HepG2 (cell line): ENCODE data around the gene CPED1. TPM values are rescaled to one million over a fixed set of nuclear protein-coding genes. Genes with fewer than 3 reads are reported as not detected.

Experiments used
- ATAC-seq: fragments of 200-7000 bp; cut with Tn5 transposase; 3 replicates; pipeline ENCODE4 v1.9.1; 2020; ENCODE audit warnings: mild to moderate bottlenecking, moderate library complexity
- BruUV-seq: library from RNA; stranded (reverse); fragments of 400-500 nt; replicated peaks from 2 replicates; lab custom pipeline; 2021; lab: Mats Ljungman, UMichigan
- CTCF ChIA-PET: fragments of 300-600 bp; formaldehyde crosslinking; extraction: SDS; loops from one replicate; lab custom pipeline; 2021; ENCODE audit warnings: low total read pairs, inconsistent platforms, low intra/inter-chr PET ratio; lab: Yijun Ruan, JAX
- POLR2A ChIA-PET: fragments of 350-600 bp; sonication (Branson Sonifier 250); formaldehyde crosslinking; loops from one replicate; lab custom pipeline; 2020; ENCODE audit warnings: antibody characterized with exemption, inconsistent platforms; lab: Yijun Ruan, JAX
- DNase-seq: peaks from one replicate; pipeline ENCODE4 v3.0.0-alpha.2; 2015; ENCODE audit warnings: low spot score
- FAIRE-seq: peaks from 3 replicates; lab custom pipeline; 2011; peaks lifted over from hg19 to GRCh38; lab: Jason Lieb, UNC
- H2AFZ ChIP-seq: one replicate; pipeline ENCODE4 v1.6.1; 2011; ENCODE audit warnings: low read length, inconsistent platforms
- H3K27ac ChIP-seq: fragments of 300-600 bp; 3 replicates; pipeline ENCODE4 v1.8.0; 2011; ENCODE audit warnings: mixed run types, mild to moderate bottlenecking, mixed read lengths, low read length, inconsistent platforms; ENCODE audit not compliant: insufficient read depth; ENCODE audit errors: extremely low read length
- H3K27me3 ChIP-seq, 2 experiments: fragments of 200-600 bp in 1 of 2; 2 replicates in 1 of 2; 3 replicates in 1 of 2; pipeline versions ENCODE4 v1.6.0 to v1.8.0; 2011; ENCODE audit warnings: low read length in 2 of 2, mild to moderate bottlenecking in 2 of 2, moderate library complexity in 2 of 2, inconsistent platforms in 1 of 2; ENCODE audit not compliant: insufficient read depth in 2 of 2, control insufficient read depth in 1 of 2
- H3K36me3 ChIP-seq, 2 experiments: fragments of 200-600 bp in 1 of 2; replicated peaks in 1 of 2; 2 replicates in 1 of 2; 3 replicates in 1 of 2; pipeline versions ENCODE4 v1.5.1 to v1.8.0; 2011; ENCODE audit warnings: low read length in 2 of 2, inconsistent platforms in 1 of 2; ENCODE audit not compliant: insufficient read depth in 2 of 2, control insufficient read depth in 1 of 2
- H3K4me1 ChIP-seq: 2 replicates; pipeline ENCODE4 v1.5.1; 2012; ENCODE audit warnings: low read length, inconsistent platforms; ENCODE audit not compliant: insufficient read depth
- H3K4me2 ChIP-seq: 2 replicates; pipeline ENCODE4 v1.6.0; 2011; ENCODE audit warnings: low read depth, low read length, inconsistent platforms
- H3K4me3 ChIP-seq, 3 experiments: fragments of 200-600 bp in 1 of 3; sonication (generic), shearing (Covaris generic) in 1 of 3; replicated peaks in 1 of 3; 2 replicates each; pipeline ENCODE4 v1.5.1; 2011 to 2016; ENCODE audit warnings: low read length in 3 of 3, inconsistent platforms in 2 of 3, low read depth in 2 of 3, mild to moderate bottlenecking in 2 of 3, control low read depth in 1 of 3, mixed read lengths in 1 of 3; ENCODE audit not compliant: insufficient read depth in 1 of 3
- H3K79me2 ChIP-seq: one replicate; pipeline ENCODE4 v1.6.1; 2011; ENCODE audit warnings: low read length, inconsistent platforms; ENCODE audit not compliant: insufficient read depth
- H3K9ac ChIP-seq: 2 replicates; pipeline ENCODE4 v1.6.0; 2011; ENCODE audit warnings: mild to moderate bottlenecking, low read depth, low read length, inconsistent platforms; ENCODE audit not compliant: insufficient read depth
- H3K9me3 ChIP-seq: 2 replicates; pipeline ENCODE4 v1.5.1; 2012; ENCODE audit warnings: mild to moderate bottlenecking, low read length
- H4K20me1 ChIP-seq: 2 replicates; pipeline ENCODE4 v1.6.0; 2011; ENCODE audit warnings: inconsistent platforms, mild to moderate bottlenecking, low read length, moderate library complexity; ENCODE audit not compliant: insufficient read depth
- KDM3A ChIP-seq: IDR thresholded peaks from 2 replicates; pipeline ENCODE4 v1.6.1; 2018; ENCODE audit warnings: low read depth, missing compliant biosample characterization
- KDM5B ChIP-seq: sonication (generic); formaldehyde crosslinking; IDR thresholded peaks from 2 replicates; pipeline ENCODE4 v1.4.0; 2020; ENCODE audit warnings: missing genetic modification reagents, mild to moderate bottlenecking, borderline replicate concordance
- REPIN1 ChIP-seq: sonication (generic); formaldehyde crosslinking; IDR thresholded peaks from 2 replicates; pipeline ENCODE4 v1.8.0; 2022; ENCODE audit warnings: missing genetic modification reagents, low read depth, mild to moderate bottlenecking, borderline replicate concordance
- STAG1 ChIP-seq: sonication (generic); formaldehyde crosslinking; IDR thresholded peaks from 2 replicates; pipeline ENCODE4 v1.4.0; 2020; ENCODE audit warnings: missing genetic modification reagents
- ZNF17 ChIP-seq: sonication (generic); formaldehyde crosslinking; IDR thresholded peaks from 2 replicates; pipeline ENCODE4 v1.5.0; 2020; ENCODE audit warnings: mild to moderate bottlenecking, missing genetic modification reagents
- ZNF235 ChIP-seq: sonication (generic); formaldehyde crosslinking; IDR thresholded peaks from 2 replicates; pipeline ENCODE4 v1.8.1; 2023; ENCODE audit warnings: mild to moderate bottlenecking, missing genetic modification reagents, borderline replicate concordance
- ZNF484 ChIP-seq: sonication (generic); formaldehyde crosslinking; IDR thresholded peaks from 2 replicates; pipeline ENCODE4 v1.5.1; 2020; ENCODE audit warnings: mild to moderate bottlenecking, low read depth, missing genetic modification reagents, borderline replicate concordance
- ZNF781 ChIP-seq: sonication (generic); formaldehyde crosslinking; IDR thresholded peaks from 2 replicates; pipeline ENCODE4 v1.5.1; 2020; ENCODE audit warnings: borderline replicate concordance, mild to moderate bottlenecking, missing genetic modification reagents; ENCODE audit errors: not compliant biosample characterization
- WGBS: methylation state at CpG from one replicate; pipeline ENCODE4 v1.1.6; 2017; ENCODE audit warnings: low lambda C conversion rate; 5-methylcytosine and 5-hydroxymethylcytosine counted together
- in situ Hi-C: cut with HindIII; loops from 2 replicates; pipeline ENCODE4 v1.10.0; 2017; ENCODE audit warnings: low pct_unique_long_range_greater_than_20kb; ENCODE audit not compliant: extremely low pct_ligation_motif_present
- intact Hi-C: fragments of 100-400 bp; cut with micrococcal nuclease; formaldehyde crosslinking; loops from one replicate; pipeline ENCODE4 v1.10.0; 2022; ENCODE audit not compliant: unreplicated experiment
- polyA plus RNA-seq, 8 experiments: library from polyadenylated mRNA; depleted of rRNA in 3 of 8; stranded (reverse) in 7 of 8; unstranded in 1 of 8; fragments of >200 nt; fragmentation: Illumina TruSeq in 4 of 8; extraction: Trizol in 4 of 8; gene quantifications; 2 replicates each; pipeline versions ENCODE4 v1.2.1 to v1.2.3, GENCODE V29; 2011 to 2016; ENCODE audit warnings: low read depth in 4 of 8, missing spikeins in 1 of 8, mixed read lengths in 1 of 8; ENCODE audit not compliant: insufficient read depth in 1 of 8
- total RNA-seq, 5 experiments: library from RNA; depleted of rRNA; stranded (reverse); fragments of >200 nt; fragmentation: Illumina TruSeq; extraction: Trizol; gene quantifications; 2 replicates each; pipeline ENCODE4 v1.2.3, GENCODE V29; 2016; ENCODE audit warnings: low read depth in 1 of 5
- TF ChIP-seq, protein P1 (sequence below): sonication (generic); formaldehyde crosslinking; IDR thresholded peaks from 2 replicates; pipeline ENCODE4 v1.5.0; 2020; ENCODE audit warnings: missing genetic modification reagents, mild to moderate bottlenecking, borderline replicate concordance
- TF ChIP-seq, protein P2 (sequence below): sonication (generic); formaldehyde crosslinking; IDR thresholded peaks from 2 replicates; pipeline ENCODE4 v1.9.0; 2021; ENCODE audit warnings: mild to moderate bottlenecking, missing genetic modification reagents
- TF ChIP-seq, protein P3 (sequence below): fragments of 450-650 bp; IDR thresholded peaks from 2 replicates; pipeline ENCODE4 v1.6.1; 2017; ENCODE audit warnings: mild to moderate bottlenecking

The CPED1 gene
- total and polyA plus RNA-seq, 2 of the 13 experiments (the other 11 are each of a cell fraction or from before 2014, with no cell fraction given) = 11.5 to 27.0 TPM

GRCh38 chr7:120947980-120948379, 40.5 kb upstream of the CPED1 start (continued):
- TF ChIP-seq, protein P1, sequence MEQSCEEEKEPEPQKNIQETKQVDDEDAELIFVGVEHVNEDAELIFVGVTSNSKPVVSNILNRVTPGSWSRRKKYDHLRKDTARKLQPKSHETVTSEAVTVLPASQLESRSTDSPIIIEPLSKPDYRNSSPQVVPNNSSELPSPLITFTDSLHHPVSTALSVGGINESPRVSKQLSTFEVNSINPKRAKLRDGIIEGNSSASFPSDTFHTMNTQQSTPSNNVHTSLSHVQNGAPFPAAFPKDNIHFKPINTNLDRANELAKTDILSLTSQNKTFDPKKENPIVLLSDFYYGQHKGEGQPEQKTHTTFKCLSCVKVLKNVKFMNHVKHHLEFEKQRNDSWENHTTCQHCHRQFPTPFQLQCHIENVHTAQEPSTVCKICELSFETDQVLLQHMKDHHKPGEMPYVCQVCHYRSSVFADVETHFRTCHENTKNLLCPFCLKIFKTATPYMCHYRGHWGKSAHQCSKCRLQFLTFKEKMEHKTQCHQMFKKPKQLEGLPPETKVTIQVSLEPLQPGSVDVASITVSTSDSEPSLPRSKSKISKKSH = no peak

GRCh38 chr7:120949393-120949911, 39.1 kb upstream of the CPED1 start:
- ChIA-PET CTCF (no interaction called here), POLR2A (no interaction called here)
- no peaks in the 10 kb centered on the region for H3K27me3 ChIP-seq
- no peaks in the 10 kb centered on the region; the same call in 1 of the 2 replicates for H4K20me1 ChIP-seq
- peak overlapping the region; percentile 61 to 91 (median 68) for H3K4me3 ChIP-seq
- FAIRE-seq (no peak), ATAC-seq (no peak), DNase-seq (no peak)
- peak overlapping the region; percentile 66 for H3K9ac ChIP-seq
- no peaks in the 10 kb centered on the region for H3K9me3 ChIP-seq
- peak overlapping the region; percentile 94 for H2AFZ ChIP-seq
- peaks cover 19% of the 10 kb centered on the region for H3K4me1 ChIP-seq
- intact Hi-C loops = no loop called here
- 32% methylated on average over 8 of the region's 8 CpGs for WGBS
- H3K4me2 ChIP-seq = peak overlapping the region; percentile 77
- H3K36me3 ChIP-seq = peaks cover 0 to 10% of the 10 kb centered on the region in 2 experiments; a peak in 3 of 5 replicates
- H3K27ac ChIP-seq = no peak overlapping the region
- in situ Hi-C loops = no loop called here
- H3K79me2 ChIP-seq = peaks cover 12% of the 10 kb centered on the region
- no TSS peak for BruUV-seq
- TF ChIP-seq ZNF17 (no peak), ZNF781 (no peak), ZNF235 (CRISPR knock-in tag) (no peak), KDM3A (no peak), STAG1 (CRISPR knock-in tag) (no peak), REPIN1 (no peak), KDM5B (CRISPR knock-in tag) (no peak), ZNF484 (CRISPR knock-in tag) (no peak)
- TF ChIP-seq, protein P2, sequence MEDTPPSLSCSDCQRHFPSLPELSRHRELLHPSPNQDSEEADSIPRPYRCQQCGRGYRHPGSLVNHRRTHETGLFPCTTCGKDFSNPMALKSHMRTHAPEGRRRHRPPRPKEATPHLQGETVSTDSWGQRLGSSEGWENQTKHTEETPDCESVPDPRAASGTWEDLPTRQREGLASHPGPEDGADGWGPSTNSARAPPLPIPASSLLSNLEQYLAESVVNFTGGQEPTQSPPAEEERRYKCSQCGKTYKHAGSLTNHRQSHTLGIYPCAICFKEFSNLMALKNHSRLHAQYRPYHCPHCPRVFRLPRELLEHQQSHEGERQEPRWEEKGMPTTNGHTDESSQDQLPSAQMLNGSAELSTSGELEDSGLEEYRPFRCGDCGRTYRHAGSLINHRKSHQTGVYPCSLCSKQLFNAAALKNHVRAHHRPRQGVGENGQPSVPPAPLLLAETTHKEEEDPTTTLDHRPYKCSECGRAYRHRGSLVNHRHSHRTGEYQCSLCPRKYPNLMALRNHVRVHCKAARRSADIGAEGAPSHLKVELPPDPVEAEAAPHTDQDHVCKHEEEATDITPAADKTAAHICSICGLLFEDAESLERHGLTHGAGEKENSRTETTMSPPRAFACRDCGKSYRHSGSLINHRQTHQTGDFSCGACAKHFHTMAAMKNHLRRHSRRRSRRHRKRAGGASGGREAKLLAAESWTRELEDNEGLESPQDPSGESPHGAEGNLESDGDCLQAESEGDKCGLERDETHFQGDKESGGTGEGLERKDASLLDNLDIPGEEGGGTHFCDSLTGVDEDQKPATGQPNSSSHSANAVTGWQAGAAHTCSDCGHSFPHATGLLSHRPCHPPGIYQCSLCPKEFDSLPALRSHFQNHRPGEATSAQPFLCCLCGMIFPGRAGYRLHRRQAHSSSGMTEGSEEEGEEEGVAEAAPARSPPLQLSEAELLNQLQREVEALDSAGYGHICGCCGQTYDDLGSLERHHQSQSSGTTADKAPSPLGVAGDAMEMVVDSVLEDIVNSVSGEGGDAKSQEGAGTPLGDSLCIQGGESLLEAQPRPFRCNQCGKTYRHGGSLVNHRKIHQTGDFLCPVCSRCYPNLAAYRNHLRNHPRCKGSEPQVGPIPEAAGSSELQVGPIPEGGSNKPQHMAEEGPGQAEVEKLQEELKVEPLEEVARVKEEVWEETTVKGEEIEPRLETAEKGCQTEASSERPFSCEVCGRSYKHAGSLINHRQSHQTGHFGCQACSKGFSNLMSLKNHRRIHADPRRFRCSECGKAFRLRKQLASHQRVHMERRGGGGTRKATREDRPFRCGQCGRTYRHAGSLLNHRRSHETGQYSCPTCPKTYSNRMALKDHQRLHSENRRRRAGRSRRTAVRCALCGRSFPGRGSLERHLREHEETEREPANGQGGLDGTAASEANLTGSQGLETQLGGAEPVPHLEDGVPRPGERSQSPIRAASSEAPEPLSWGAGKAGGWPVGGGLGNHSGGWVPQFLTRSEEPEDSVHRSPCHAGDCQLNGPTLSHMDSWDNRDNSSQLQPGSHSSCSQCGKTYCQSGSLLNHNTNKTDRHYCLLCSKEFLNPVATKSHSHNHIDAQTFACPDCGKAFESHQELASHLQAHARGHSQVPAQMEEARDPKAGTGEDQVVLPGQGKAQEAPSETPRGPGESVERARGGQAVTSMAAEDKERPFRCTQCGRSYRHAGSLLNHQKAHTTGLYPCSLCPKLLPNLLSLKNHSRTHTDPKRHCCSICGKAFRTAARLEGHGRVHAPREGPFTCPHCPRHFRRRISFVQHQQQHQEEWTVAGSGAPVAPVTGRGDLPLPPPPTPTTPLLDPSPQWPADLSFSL (CRISPR knock-in tag) = no peak
- TF ChIP-seq, protein P3, sequence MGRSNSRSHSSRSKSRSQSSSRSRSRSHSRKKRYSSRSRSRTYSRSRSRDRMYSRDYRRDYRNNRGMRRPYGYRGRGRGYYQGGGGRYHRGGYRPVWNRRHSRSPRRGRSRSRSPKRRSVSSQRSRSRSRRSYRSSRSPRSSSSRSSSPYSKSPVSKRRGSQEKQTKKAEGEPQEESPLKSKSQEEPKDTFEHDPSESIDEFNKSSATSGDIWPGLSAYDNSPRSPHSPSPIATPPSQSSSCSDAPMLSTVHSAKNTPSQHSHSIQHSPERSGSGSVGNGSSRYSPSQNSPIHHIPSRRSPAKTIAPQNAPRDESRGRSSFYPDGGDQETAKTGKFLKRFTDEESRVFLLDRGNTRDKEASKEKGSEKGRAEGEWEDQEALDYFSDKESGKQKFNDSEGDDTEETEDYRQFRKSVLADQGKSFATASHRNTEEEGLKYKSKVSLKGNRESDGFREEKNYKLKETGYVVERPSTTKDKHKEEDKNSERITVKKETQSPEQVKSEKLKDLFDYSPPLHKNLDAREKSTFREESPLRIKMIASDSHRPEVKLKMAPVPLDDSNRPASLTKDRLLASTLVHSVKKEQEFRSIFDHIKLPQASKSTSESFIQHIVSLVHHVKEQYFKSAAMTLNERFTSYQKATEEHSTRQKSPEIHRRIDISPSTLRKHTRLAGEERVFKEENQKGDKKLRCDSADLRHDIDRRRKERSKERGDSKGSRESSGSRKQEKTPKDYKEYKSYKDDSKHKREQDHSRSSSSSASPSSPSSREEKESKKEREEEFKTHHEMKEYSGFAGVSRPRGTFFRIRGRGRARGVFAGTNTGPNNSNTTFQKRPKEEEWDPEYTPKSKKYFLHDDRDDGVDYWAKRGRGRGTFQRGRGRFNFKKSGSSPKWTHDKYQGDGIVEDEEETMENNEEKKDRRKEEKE = no peak
